Kidney tubule cell (primary cell): ENCODE measurements around the gene DRAP1.
"Not testable (repeated sequence)": the region's sequence is repeated elsewhere in the genome, so short reads cannot be mapped to it uniquely, and the experiment has no call there.

ENCODE experiments used
- DNase-seq: peaks from one replicate; pipeline ENCODE4 v3.0.0-alpha.2; 2018; ENCODE audit warnings: low spot score

The DRAP1 gene

DNA sequence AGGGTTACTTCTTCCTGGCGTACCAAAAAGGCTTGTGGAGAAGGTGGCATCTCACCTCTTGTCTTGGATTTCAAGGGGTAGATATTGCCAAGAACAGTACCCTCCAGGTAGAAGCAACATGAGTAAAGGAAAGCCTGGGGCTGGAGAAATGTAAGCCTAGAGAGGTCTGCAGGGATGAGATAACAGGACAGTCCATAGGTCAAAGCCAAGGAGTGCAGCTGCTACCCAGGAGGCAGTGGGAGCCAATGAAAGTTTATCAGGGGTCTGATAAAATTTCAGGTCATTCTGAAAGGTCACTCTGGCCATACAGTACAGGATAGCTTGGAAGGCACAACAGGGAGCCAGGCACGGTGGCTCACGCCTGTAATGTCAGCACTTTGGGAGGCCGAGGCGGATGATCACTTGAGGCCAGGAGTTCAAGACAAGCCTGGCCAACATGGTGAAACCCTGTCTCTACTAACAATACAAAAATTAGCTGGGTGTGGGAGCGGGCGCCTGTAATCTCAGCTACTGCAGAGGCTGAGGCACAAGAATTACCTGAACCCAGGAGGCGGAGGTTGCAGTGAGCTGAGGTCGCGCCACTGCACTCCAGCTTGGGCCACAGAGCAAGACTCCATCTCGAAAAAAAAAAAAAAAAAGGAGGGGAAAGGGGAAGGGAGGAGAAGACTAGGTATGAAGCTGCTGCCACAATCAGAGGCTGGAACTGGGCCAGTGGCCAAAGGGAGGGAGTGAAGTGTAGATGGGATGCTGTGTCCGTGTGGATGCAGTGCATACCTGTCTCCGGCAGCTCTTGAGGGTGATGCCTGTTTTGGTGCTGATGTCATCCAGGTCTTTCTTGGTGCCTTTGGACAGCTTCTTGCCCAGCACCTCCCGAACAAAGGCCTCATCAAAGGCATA lies 32.2 kb upstream of the DRAP1 start:
- DNase-seq, result no peak

DNA sequence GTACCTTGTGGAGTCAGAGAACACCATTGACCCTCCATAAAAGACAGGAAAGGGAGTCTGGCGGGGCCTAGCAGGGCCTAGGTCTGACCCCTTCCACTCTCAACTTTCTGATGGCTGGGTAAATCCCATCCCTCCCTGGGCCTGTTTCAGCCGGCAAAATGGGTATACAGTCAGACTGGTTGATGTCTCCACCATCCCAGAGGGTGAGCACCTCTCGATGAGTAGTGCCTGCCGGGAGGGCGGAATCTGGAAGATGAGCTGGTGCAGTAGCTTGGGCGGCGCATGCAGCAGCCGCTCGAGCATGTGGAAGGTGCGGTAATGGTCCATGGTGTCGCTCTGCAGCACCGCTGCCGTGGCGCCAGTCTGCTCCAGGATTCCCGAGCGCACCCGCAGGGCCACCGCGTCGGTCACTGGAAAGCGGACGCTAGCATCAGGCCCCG lies 31.5 kb upstream of the DRAP1 start:
- DNase-seq, result peak; percentile 73

DNA sequence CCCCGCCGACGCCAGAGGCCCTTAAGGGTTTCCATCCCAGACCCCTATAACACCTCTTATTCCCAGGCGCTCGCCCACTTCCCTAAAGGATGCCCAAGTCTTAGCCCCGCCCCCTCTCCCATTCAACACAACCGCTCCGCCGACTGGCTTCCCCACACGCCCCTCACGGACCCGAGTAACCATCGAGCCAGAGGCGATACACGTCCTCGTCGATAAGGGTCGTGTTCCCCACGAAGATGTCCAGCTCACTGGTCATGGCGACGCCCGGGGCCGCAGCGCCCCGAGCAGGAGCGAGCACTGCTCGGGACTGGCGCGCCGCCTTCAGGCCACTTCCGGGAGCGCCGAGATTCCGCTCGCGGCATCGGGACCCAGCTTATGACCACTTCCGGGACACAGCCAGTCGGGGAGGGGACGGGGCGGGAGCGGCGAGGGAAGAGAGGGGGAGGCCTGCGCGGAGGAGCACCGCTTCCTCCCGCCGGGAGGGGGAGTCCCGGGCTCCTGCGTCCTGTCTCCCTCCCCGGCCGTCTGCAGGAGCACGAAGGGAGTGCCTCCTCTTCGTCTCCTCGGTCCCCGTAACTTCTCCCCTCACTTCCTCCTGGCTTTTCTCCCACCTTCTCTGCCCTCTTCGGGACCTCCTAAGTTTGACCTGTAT lies 30.9 kb upstream of the DRAP1 start, which contains the start of gene FIBP:
Gene FIBP, minus strand, starts transcription at position 309 of the 652 bp plus-strand sequence. Its CDS starts 53 bp downstream, at position 256.
- peak; percentile 97 for DNase-seq

DNA sequence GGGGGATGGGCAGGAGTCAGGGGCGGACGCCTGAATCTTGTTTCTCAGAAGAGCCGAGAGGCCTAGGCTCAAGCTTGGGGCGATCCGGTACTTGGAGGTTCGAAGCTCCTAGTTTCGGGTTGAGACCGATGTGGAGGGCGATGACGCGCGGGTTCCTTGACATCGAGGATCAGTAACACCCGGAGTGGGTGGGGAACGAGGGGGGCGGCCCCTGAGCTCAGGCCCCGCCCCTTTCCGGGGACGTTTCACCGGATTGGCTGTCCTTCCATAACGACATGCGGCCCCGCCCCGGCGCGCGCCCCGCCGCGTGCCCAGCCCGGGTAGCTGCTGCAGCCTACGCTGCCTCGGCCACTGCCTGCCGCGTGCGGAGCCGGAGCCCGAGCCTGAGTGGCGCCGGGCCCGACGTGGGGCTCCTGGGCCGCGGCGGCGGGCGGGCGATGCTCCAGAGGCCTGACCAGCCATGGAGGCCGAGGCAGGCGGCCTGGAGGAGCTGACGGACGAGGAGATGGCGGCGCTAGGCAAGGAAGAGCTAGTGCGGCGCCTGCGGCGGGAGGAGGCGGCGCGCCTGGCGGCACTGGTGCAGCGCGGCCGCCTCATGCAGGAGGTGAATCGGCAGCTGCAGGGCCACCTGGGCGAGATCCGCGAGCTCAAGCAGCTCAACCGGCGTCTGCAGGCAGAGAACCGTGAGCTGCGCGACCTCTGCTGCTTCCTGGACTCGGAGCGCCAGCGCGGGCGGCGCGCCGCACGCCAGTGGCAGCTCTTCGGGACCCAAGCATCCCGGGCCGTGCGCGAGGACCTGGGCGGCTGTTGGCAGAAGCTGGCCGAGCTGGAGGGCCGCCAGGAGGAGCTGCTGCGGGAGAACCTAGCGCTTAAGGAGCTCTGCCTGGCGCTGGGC lies 28.7 kb upstream of the DRAP1 start, which contains the start of gene CCDC85B:
Gene CCDC85B, plus strand, starts transcription at position 350 of the 895 bp plus-strand sequence. Its CDS starts 111 bp downstream, at position 461.
- DNase-seq, result peak; percentile 96

DNA sequence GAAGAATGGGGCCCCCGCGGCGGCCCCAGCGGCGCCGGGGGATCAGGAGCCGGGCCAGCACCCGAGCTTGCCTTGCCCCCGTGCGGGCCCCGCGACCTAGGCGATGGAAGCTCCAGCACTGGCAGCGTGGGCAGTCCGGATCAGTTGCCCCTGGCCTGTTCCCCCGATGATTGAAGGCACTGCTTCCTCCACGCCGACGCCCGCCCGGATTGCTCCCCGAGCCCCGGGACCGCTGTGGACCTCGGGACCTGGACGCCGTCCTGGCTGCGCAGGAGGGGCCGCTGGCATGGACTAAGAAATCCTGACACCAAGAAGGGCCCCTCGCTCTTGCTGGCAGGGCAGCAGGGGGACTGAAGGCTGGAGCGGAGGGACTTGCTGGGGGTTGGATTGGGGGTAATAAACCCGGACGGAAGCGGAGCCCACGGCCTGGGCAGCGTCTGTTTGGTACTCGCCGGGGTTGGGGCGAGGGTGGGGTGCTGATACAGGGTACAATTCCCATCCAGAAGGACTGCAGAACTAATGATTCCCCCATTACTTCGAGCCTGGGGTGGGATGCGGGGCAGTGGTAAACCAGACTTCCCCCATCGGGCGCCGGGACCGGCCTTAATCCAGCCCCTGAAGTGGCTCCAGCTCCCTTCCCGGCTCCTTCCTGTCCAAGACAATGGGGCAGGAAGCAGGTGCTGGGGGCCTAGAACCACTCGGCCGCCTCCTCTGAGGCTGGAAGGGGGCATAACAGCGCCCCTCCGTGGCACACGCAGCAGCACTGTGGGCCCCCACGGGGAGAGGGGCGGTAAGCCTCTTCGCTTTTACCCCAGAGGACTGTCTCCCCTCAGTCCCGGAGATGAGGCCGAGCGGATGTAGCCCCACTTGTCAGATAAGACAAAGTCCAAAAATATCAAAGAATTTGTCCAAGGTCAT lies 27.7 kb upstream of the DRAP1 start:
- DNase-seq, result no peak

DNA sequence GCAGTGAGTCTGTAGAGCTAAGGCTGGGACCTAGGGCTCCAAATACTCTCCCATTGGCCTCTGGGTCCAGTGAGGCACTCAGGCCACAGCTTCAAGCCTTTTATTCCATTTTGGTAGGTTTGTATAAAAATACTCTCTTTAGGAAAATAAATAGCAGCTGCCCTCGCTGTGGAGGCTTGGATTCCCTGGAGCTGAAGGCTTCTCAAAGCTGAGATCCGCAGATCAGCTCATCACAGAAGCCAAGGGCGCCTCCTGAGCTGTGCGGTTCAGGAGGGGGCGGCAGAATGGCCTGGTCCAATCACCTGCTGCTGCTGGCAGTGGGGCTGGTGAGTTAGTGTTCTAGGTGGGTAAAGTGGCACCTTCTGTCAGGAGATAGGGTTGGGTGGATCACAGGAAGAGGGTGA lies 27.1 kb upstream of the DRAP1 start:
- not testable (repeated sequence) for DNase-seq

DNA sequence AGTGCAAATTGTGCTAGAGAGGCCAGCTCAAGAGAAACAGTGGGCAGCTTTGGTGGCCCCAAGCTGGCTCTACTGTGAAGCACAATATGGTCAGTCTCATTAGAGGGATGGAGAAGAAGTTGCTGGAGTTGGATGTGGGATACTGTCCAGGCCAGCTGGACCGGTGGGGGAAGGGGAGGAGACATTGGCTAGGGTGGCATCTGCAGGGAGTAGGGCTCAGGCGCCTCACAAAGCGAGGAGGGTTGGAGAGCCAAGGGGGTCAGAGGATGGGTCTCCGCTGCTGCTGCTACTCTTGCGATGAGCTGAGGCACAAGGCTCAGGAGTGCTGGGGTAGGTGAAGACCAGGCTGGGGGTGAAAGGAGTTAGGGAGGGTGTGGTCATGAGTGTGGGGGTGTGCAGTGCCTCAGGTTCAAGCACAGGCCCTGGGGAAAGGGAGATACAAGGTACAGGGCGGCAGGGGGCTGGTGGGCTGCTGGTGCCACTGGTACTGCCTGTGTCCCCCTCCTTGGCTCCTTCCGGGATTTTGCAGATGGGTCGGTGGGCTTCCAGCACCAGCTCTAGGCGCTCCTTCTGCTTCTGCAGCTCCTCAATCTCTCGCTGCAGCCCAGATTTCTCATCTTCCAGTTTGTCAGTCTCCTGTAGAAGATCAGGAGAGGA lies 26.4 kb upstream of the DRAP1 start:
- DNase-seq, result no peak

DNA sequence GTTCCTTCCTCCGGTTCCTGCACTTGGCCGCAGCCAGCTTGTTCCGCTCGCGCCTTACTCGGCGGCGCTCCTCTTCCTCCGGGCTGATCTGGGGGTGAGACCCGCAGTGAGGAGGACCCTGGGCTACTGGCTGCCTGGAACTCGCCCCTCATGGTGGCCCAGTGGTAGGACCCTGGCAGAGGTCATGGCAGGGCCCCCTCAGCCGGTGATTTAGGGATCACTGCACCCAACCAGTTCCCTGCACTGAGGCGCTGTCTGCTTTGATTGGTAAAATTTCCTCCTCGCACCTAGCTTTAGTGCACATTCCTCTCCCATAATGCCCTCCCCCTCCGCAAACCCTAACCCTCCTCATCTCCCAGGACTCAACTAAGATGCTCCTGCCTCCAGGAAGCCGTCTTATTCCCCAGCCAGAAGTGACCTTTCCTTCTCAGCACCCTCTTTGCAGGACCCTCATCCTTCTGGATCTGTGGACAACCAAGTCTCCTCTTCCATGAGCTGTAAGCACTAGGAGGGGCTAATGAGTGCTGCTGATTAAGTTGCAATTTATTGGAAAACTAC lies 25.1 kb upstream of the DRAP1 start:
- DNase-seq, result no peak

DNA sequence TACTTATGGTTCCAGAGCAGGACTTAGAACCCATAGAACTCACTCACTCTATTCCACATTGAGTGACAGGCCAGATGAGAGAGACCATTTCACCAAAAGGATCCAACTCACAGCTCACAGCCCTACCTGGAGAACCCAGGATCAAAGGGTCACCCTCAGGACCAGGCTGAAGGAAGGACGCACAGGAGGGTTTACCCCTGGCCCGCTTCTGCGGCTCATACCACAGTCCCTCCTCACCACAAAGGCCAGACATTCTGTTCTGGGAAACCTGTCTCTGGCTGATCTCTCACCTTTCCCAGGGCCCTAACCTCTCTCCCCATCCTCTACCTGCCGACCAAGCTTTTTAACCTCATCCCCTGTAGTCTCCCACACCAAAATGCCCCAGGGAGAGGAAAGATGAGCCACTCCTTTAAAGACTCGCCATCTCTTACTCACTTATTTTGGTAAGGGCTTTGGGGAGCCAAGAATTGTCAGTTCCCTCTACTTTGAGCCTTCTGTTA lies 23.7 kb upstream of the DRAP1 start:
- no peak for DNase-seq

DNA sequence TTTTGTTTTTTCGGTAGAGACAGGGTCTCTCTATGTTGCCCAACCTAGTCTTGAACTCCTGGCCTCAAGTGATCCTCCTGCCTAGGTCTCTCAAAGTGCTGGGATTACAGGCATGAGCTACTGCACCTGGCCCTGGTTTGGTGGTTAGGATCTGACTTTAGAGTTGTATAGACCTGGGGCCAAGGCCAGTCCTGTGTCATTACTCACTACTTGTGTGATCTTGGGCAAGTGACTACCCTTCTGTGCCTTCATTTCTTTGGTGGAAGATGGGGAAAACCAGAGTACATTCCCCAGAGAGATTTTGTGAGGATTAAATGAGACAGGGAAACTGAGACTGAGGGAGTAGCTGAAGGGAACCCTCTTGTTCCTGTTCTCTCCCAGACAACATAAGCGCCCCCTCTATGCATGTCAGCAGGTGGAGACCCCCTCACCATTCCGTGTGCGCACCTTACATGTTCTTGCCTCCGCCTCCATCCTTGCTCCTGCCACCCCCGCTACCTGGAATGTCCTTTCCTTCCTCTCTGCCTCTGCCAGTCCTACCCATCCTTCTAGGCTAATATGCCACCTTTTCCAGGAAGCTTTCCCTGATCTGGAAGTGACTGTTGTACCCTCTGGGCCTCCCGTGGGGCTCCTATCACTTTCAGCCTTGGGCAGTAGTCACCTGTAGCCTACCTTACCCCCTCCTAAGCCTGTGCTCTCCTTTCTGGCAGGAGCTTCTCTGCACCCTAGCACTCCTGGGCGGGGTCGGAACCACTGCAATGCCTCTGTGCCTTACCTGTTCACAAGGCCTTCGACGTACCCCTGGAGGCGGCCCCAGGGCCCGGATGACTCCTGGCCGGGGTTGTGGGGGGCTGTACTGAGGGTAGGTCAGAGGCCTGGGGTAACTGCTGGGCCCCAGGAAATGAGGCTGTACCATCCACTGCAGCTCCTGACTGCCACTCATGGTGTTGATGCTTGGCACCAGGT lies 22.9 kb upstream of the DRAP1 start:
- no peak for DNase-seq

DNA sequence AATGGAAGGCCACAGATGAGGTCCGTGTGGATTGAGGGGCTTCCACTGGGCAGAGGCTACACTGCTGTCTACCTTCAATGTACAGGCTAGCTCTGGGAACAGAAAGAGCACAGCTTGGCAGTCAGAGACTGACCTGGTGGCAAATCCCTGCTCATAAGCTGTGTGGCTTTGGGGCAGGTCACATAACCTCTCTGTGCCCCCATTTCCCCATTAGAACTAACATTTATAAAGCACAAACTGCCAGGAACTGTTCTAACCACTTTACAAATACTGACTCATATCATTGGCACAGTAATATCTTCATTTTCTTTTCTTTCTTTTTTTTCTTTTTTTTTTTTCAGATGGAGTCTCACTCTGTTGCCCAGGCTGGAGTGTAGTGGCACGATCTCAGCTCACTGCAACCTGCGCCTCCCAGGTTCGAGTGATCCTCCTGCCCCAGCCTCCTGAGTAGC lies 22.2 kb upstream of the DRAP1 start:
- no peak for DNase-seq

DNA sequence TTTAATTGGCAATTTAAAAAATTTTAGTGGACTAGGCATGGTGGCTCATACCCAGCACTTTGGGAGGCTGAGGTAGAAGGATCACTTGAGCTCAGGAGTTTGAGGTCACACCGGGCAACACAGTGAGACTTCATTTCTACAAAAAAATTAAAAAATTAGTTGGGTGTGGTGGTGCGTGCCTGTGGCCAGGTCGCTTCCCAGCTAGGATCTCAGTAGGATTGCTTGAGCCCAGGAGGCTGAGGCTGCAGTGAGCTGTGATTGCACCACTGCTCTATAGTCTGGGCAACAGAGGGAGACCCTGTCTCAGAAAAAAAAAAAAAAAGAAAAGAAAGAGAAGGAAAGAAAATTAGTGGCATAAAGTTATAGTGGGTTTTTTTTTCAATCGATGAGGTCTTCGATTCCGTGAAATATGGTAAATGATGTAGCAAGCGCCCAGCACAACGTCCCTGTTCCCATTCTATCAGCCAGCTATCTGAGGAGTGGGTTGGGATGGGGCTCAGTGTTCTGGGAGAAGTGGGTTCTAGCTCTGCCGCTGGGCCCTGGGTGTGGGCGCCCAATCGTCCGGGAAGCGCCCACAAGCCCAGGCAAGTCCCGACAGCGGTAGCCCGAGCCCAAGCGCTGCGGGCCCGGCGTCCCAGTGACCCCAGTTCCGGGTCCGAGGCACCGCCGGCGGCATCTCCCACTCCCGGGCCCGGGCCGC lies 20.4 kb upstream of the DRAP1 start:
- no peak for DNase-seq

DNA sequence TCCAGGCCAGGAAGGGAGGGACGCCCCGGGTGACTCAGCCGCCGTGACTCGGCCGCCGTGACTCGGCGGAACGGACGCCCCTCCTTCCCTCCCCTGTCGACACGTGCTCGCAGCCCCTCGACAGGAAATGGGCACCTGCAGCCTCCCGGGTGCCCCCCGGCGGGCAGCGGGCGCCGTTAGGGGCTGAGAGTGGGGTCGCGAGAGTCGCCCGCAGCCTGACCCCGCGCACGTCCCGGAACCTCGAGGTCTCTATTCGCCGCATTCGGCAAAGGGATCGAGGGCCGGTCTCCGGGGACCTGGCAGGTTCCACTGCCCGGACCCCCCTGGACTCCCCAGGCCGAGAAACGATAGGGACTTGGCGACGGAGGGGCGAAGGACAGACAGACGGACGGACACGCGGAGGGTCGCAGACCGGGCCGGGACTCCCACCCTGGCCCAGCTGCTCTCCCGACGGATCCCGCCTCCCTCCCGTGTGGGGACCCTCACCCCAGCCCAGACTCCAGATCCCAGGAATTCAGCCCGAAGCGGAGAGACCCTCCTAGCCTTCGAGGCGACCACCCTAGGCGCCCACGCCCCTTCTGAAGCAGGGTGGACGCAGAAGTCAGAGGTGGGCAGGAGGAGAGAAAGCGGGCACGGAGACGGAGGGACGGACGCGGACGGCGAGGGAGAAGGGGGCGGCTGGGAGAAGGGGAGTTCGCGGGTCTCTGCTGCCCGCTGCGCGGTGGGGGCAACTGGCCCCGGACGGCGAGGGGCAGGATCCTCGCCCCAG lies 19.7 kb upstream of the DRAP1 start:
- DNase-seq, result peak; percentile 92

DNA sequence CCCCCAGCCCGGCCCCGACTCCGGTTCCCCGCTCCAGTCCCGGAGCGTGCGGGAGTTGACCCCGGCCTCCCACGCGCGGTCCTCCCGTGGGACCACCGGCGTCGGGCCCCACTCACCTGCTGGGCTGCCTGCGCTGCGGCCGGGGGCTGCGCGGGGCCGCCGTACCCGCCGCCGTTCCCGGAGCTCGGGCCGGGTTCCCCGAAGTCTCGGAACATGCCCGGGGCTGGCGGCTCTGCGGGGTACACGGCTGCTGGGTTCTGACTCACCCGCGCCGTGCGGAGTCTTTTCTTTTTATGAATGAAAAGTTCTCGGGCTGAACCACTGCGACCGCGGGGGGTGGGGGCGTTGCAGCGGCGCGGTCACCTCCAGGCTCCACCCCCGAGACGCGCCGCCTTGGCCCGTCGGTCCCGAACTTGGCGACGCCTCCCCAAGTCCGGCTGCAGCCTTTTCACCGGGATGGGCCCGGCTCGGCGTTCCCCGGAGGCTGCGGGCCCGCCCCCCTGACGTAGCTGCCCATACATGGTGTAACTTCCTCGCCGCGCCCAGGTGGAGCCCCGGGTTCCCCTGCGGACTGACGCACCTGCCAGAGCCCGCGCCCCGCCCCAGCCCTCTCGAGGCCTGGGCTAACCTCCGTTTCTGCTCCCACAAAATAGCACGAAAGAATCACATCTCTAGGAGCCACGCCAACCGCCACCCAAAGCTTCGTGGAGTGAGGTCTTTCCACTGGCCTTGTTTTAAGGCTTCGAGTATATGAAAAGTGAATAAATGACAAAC lies 18.9 kb upstream of the DRAP1 start, which contains the start of gene FOSL1:
Gene FOSL1, minus strand, starts transcription at position 264 of the 774 bp plus-strand sequence. Its CDS starts 49 bp downstream, at position 215.
- DNase-seq, result peak; percentile 99

DNA sequence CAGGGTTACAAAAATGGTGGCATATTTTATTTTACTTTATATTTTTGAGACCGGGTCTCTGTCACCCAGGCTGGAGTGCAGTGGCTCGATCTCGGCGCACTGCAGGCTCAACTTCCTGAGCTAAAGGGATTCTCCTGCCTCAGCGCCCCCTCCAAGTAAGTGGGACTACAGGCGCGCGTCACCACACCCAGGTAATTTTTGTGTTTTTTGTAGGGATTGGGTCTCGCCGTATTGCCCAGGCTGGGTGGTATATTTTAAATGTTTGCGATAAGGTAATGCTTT lies 18.4 kb upstream of the DRAP1 start:
- no peak for DNase-seq

DNA sequence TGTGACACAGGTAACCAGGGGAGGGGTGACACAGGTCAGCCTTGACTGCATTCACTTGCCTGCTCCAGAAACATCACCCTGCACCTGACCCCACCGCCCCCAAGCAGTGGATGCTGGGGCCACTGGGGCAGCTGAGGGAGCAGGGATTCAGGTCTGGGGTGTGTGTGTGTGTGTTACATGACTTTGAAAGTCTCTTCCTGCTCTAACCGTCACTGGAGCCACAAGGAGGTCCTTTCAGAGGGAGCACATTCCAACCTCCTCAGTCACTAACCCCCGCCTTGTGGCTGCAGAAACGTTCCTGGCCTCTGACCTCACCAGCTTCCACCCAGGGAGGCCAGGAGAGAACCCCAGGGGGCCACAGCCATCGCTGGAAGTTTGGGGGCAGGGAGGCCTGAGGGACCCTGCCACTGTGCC lies 16.2 kb upstream of the DRAP1 start:
- peak; percentile 97 for DNase-seq
